GM19023 (cell line): Measurements from ENCODE around the gene ACTBL2.
"Not testable (repeated sequence)": the region's sequence is repeated elsewhere in the genome, so short reads cannot be mapped to it uniquely, and the experiment has no call there.

ENCODE experiments used
- ATAC-seq: cut with Tn5 transposase; IDR thresholded peaks from one replicate; pipeline ENCODE4 v1.9.1; 2021; ENCODE audit warnings: mild to moderate bottlenecking, moderate library complexity; ENCODE audit not compliant: unreplicated experiment

ACTBL2 gene

GRCh38 chr5:57482671-57483106, at the start of gene ACTBL2:
Gene ACTBL2 (minus strand): TSS chr5:57482811. CDS start chr5:57482707, 104 bp downstream.
- no peak for ATAC-seq

- no peak for ATAC-seq
These were observed 48.7 kb upstream of the ACTBL2 start for GRCh38 chr5:57531333-57531732.

GRCh38 chr5:57529864-57530263, 47.3 kb upstream of the ACTBL2 start:
- ATAC-seq, result no peak

- ATAC-seq, result no peak
These were observed 45.3 kb upstream of the ACTBL2 start for GRCh38 chr5:57527870-57528269.

- ATAC-seq, result no peak
These were observed 41.9 kb upstream of the ACTBL2 start for GRCh38 chr5:57524348-57525060.

GRCh38 chr5:57522477-57522876, 39.9 kb upstream of the ACTBL2 start:
- ATAC-seq, result not testable (repeated sequence)

- not testable (repeated sequence) for ATAC-seq
These were observed 35.8 kb upstream of the ACTBL2 start for GRCh38 chr5:57518415-57518814.

GRCh38 chr5:57517250-57517649, 34.6 kb upstream of the ACTBL2 start:
- no peak for ATAC-seq

GRCh38 chr5:57513785-57514184, 31.2 kb upstream of the ACTBL2 start:
- ATAC-seq, result no peak

GRCh38 chr5:57511321-57511720, 28.7 kb upstream of the ACTBL2 start:
- no peak for ATAC-seq

GRCh38 chr5:57509501-57510260, 27.1 kb upstream of the ACTBL2 start:
- no peak for ATAC-seq

GRCh38 chr5:57508211-57508610, 25.6 kb upstream of the ACTBL2 start:
- no peak for ATAC-seq

GRCh38 chr5:57505272-57506200, 22.9 kb upstream of the ACTBL2 start:
- ATAC-seq, result no peak

- no peak for ATAC-seq
These were observed 21.7 kb upstream of the ACTBL2 start for GRCh38 chr5:57504357-57504756.

GRCh38 chr5:57503433-57503832, 20.8 kb upstream of the ACTBL2 start:
- ATAC-seq, result no peak

GRCh38 chr5:57501414-57502201, 19.0 kb upstream of the ACTBL2 start:
- ATAC-seq, result no peak

- ATAC-seq, result peak; percentile 80
These were observed 16.8 kb upstream of the ACTBL2 start for GRCh38 chr5:57499262-57500050.

GRCh38 chr5:57497733-57498132, 15.1 kb upstream of the ACTBL2 start:
- ATAC-seq, result no peak

- no peak for ATAC-seq
These were observed 12.9 kb upstream of the ACTBL2 start for GRCh38 chr5:57495285-57496086.
